T-helper 2 cell treated with Interferon-gamma antibody and Interleukin-4, amounts not matched to agents 100 ng/mL and 5 ng/mL, for 36 hours (primary cell): Measurements from ENCODE around the gene DNAH10. TPM values are rescaled to one million over a fixed set of nuclear protein-coding genes. Genes with fewer than 3 reads are reported as not detected.

Experiments used
- intact Hi-C: fragments of 100-400 bp; cut with micrococcal nuclease; formaldehyde crosslinking; loops from one replicate; pipeline ENCODE4 v1.15.1; 2023
- total RNA-seq: library from RNA; stranded (reverse); gene quantifications from 2 replicates; pipeline ENCODE4 v1.2.3, GENCODE V29; 2022

Gene DNAH10
- total RNA-seq, 1 donor from 2014 or later = 0.14 TPM

- intact Hi-C loops = no loop called here
These were observed 199.7 kb downstream of the DNAH10 start for GRCh38 chr12:123961585-123962345.

- intact Hi-C loops = no loop called here
These were observed 200.4 kb downstream of the DNAH10 start for GRCh38 chr12:123962513-123962912.

- intact Hi-C loops = no loop called here
These were observed 201.7 kb downstream of the DNAH10 start for GRCh38 chr12:123963821-123964220.

- intact Hi-C loops = no loop called here
These were observed 203.3 kb downstream of the DNAH10 start for GRCh38 chr12:123965382-123965781.

GRCh38 chr12:123966596-123966995 is 204.5 kb downstream of the DNAH10 start:
- intact Hi-C loops = no loop called here

GRCh38 chr12:123967121-123967586 is 205.1 kb downstream of the DNAH10 start:
- intact Hi-C loops = no loop called here

- intact Hi-C loops = loop anchor here (10.0 kb wide), 1 partner anchor 997 kb away; the partner anchor contains the start of gene OGFOD2
These were observed 209.3 kb downstream of the DNAH10 start for GRCh38 chr12:123971449-123971769.

GRCh38 chr12:123971770-123972456 is 209.8 kb downstream of the DNAH10 start:
- intact Hi-C loops = loop anchor here (2.0 to 10.0 kb wide), 2 partner anchors 33 to 997 kb away; partner anchors contain the start of gene OGFOD2

GRCh38 chr12:123972457-123973401 is 210.6 kb downstream of the DNAH10 start, which contains the start of the genes CCDC92 and ZNF664:
TSS of gene CCDC92 (minus strand) at chr12:123972831. CDS start at chr12:123944305, 28,526 bp downstream.
TSS of gene ZNF664 (plus strand) at chr12:123973215. CDS start at chr12:124012145, 38,930 bp downstream.
- intact Hi-C loops = loop anchor here (2.0 to 10.0 kb wide), 2 partner anchors 34 to 998 kb away; partner anchors contain the start of gene OGFOD2

GRCh38 chr12:123973552-123974341 is 211.6 kb downstream of the DNAH10 start:
- intact Hi-C loops = loop anchor here (2.0 to 10.0 kb wide), 2 partner anchors 35 to 999 kb away; partner anchors contain the start of gene OGFOD2

- intact Hi-C loops = loop anchor here (10.0 kb wide), 1 partner anchor 1002 kb away; the partner anchor contains the start of gene OGFOD2
These were observed 214.2 kb downstream of the DNAH10 start for GRCh38 chr12:123976227-123976826.

- intact Hi-C loops = loop anchor here (10.0 kb wide), 1 partner anchor 1005 kb away; the partner anchor contains the start of gene OGFOD2
These were observed 217.5 kb downstream of the DNAH10 start for GRCh38 chr12:123979566-123979965.

GRCh38 chr12:123982269-123982668 is 220.2 kb downstream of the DNAH10 start:
- intact Hi-C loops = loop anchor here (10.0 kb wide), 1 partner anchor 177 kb away; no protein-coding TSS in a partner anchor

- intact Hi-C loops = loop anchor here (1.0 to 10.0 kb wide), 2 partner anchors 79 to 179 kb away; no protein-coding TSS in a partner anchor
These were observed 221.9 kb downstream of the DNAH10 start for GRCh38 chr12:123983822-123984485.

- intact Hi-C loops = loop anchor here (1.0 to 10.0 kb wide), 2 partner anchors 80 to 180 kb away; no protein-coding TSS in a partner anchor
These were observed 222.8 kb downstream of the DNAH10 start for GRCh38 chr12:123984903-123985302.
